NOMO-1 treated with DMSO at 0.1 percent for 48 hours (cell line): ENCODE data around the gene DPP6.
"Not testable (repeated sequence)": the region's sequence is repeated elsewhere in the genome, so short reads cannot be mapped to it uniquely, and the experiment has no call there.

Experiments used
- DNase-seq: peaks from one replicate; lab custom pipeline; 2025; ENCODE audit not compliant: unreplicated experiment; lab: John Stamatoyannopoulos, UW

Gene DPP6

GRCh38 chr7:154914996-154915380, 862.8 kb downstream of the DPP6 start:
- no peak for DNase-seq

GRCh38 chr7:154915600-154915999, 863.4 kb downstream of the DPP6 start:
- DNase-seq: no peak

- DNase-seq: no peak
Observed at GRCh38 chr7:154916381-154916780, 864.2 kb downstream of the DPP6 start.

GRCh38 chr7:154916856-154917807, 864.9 kb downstream of the DPP6 start:
- DNase-seq: no peak

GRCh38 chr7:154917808-154918160, 865.6 kb downstream of the DPP6 start:
- no peak for DNase-seq

- DNase-seq: no peak
Observed at GRCh38 chr7:154918266-154918665, 866.1 kb downstream of the DPP6 start.

GRCh38 chr7:154918741-154919140, 866.5 kb downstream of the DPP6 start:
- no peak for DNase-seq

GRCh38 chr7:154919344-154920225, 867.4 kb downstream of the DPP6 start:
- no peak for DNase-seq

- not testable (repeated sequence) for DNase-seq
Observed at GRCh38 chr7:154922472-154922871, 870.3 kb downstream of the DPP6 start.

- DNase-seq: peak; percentile 53
Observed at GRCh38 chr7:154927624-154928125, 875.5 kb downstream of the DPP6 start.

GRCh38 chr7:154928136-154929005, 876.2 kb downstream of the DPP6 start:
- peak; percentile 79 for DNase-seq

GRCh38 chr7:154929006-154929726, 877.0 kb downstream of the DPP6 start:
- no peak for DNase-seq

GRCh38 chr7:154931906-154932305, 879.7 kb downstream of the DPP6 start:
- DNase-seq: no peak

GRCh38 chr7:154934353-154934952, 882.3 kb downstream of the DPP6 start:
- not testable (repeated sequence) for DNase-seq

- peak; percentile 1 for DNase-seq
Observed at GRCh38 chr7:154937837-154938236, 885.6 kb downstream of the DPP6 start.

- no peak for DNase-seq
Observed at GRCh38 chr7:154942691-154943090, 890.5 kb downstream of the DPP6 start.
